ENCODE data around the gene PRSS38. TPM values are rescaled to one million over a fixed set of nuclear protein-coding genes. Genes with fewer than 3 reads are reported as not detected.
"Not testable (repeated sequence)": the region's sequence is repeated elsewhere in the genome, so short reads cannot be mapped to it uniquely, and the experiment has no call there.

The PRSS38 gene
- total RNA-seq, 1 donor from 2014 or later, result not detected

GRCh38 chr1:227864882-227865281 is 49.4 kb downstream of the PRSS38 start:
- DNase-seq (ENCODE audit: low spot score), result no peak
- H3K27ac Mint-ChIP-seq (ENCODE audit: unreplicated experiment), result no peak overlapping the region
- H3K36me3 Mint-ChIP-seq (ENCODE audit: low read depth, unreplicated experiment), result no peaks in the 10 kb centered on the region
- TF ChIP-seq CTCF (IDR thresholded peaks at IDR 0.05; ENCODE audit: unreplicated experiment), result no peak
- H3K9me3 Mint-ChIP-seq (ENCODE audit: unreplicated experiment), result no peaks in the 10 kb centered on the region
- H3K4me3 Mint-ChIP-seq (ENCODE audit: unreplicated experiment), result no peak overlapping the region
- peaks cover 8% of the 10 kb centered on the region for H3K4me1 Mint-ChIP-seq (ENCODE audit: unreplicated experiment)
- H3K27me3 Mint-ChIP-seq (ENCODE audit: unreplicated experiment), result peaks cover 5% of the 10 kb centered on the region

GRCh38 chr1:227869279-227869842 is 53.9 kb downstream of the PRSS38 start:
- H3K27ac Mint-ChIP-seq (ENCODE audit: unreplicated experiment), result no peak overlapping the region
- no peak for TF ChIP-seq CTCF (IDR thresholded peaks at IDR 0.05; ENCODE audit: unreplicated experiment)
- no peaks in the 10 kb centered on the region for H3K27me3 Mint-ChIP-seq (ENCODE audit: unreplicated experiment)
- no peak overlapping the region for H3K4me3 Mint-ChIP-seq (ENCODE audit: unreplicated experiment)
- H3K4me1 Mint-ChIP-seq (ENCODE audit: unreplicated experiment), result peaks cover 13% of the 10 kb centered on the region
- no peaks in the 10 kb centered on the region for H3K36me3 Mint-ChIP-seq (ENCODE audit: low read depth, unreplicated experiment)
- DNase-seq (ENCODE audit: low spot score), result no peak
- no peaks in the 10 kb centered on the region for H3K9me3 Mint-ChIP-seq (ENCODE audit: unreplicated experiment)

GRCh38 chr1:227869851-227870305 is 54.4 kb downstream of the PRSS38 start:
- Mint-ChIP-seq H3K4me3 (ENCODE audit: unreplicated experiment) (no peak overlapping the region), H3K27ac (ENCODE audit: unreplicated experiment) (no peak overlapping the region), H3K4me1 (ENCODE audit: unreplicated experiment) (peaks cover 13% of the 10 kb centered on the region), H3K27me3 (ENCODE audit: unreplicated experiment) (no peaks in the 10 kb centered on the region), H3K36me3 (ENCODE audit: low read depth, unreplicated experiment) (no peaks in the 10 kb centered on the region), H3K9me3 (ENCODE audit: unreplicated experiment) (no peaks in the 10 kb centered on the region)
- no peak for DNase-seq (ENCODE audit: low spot score)
- no peak for TF ChIP-seq CTCF (IDR thresholded peaks at IDR 0.05; ENCODE audit: unreplicated experiment)

- TF ChIP-seq CTCF (IDR thresholded peaks at IDR 0.05; ENCODE audit: unreplicated experiment), result no peak
- Mint-ChIP-seq H3K4me1 (ENCODE audit: unreplicated experiment) (peaks cover 13% of the 10 kb centered on the region), H3K27me3 (ENCODE audit: unreplicated experiment) (no peaks in the 10 kb centered on the region), H3K9me3 (ENCODE audit: unreplicated experiment) (no peaks in the 10 kb centered on the region), H3K27ac (ENCODE audit: unreplicated experiment) (no peak overlapping the region), H3K36me3 (ENCODE audit: low read depth, unreplicated experiment) (no peaks in the 10 kb centered on the region), H3K4me3 (ENCODE audit: unreplicated experiment) (no peak overlapping the region)
- no peak for DNase-seq (ENCODE audit: low spot score)
Observed at GRCh38 chr1:227870366-227870765, 54.9 kb downstream of the PRSS38 start.

- not testable (repeated sequence) for H3K36me3 Mint-ChIP-seq (ENCODE audit: low read depth, unreplicated experiment); H3K27ac Mint-ChIP-seq (ENCODE audit: unreplicated experiment); H3K27me3 Mint-ChIP-seq (ENCODE audit: unreplicated experiment); H3K4me3 Mint-ChIP-seq (ENCODE audit: unreplicated experiment); DNase-seq (ENCODE audit: low spot score); H3K9me3 Mint-ChIP-seq (ENCODE audit: unreplicated experiment)
- peaks cover 13% of the 10 kb centered on the region for H3K4me1 Mint-ChIP-seq (ENCODE audit: unreplicated experiment)
Observed at GRCh38 chr1:227871892-227872291, 56.4 kb downstream of the PRSS38 start.

- H3K36me3 Mint-ChIP-seq (ENCODE audit: low read depth, unreplicated experiment); H3K27me3 Mint-ChIP-seq (ENCODE audit: unreplicated experiment); H3K4me1 Mint-ChIP-seq (ENCODE audit: unreplicated experiment); DNase-seq (ENCODE audit: low spot score); H3K4me3 Mint-ChIP-seq (ENCODE audit: unreplicated experiment); H3K9me3 Mint-ChIP-seq (ENCODE audit: unreplicated experiment); H3K27ac Mint-ChIP-seq (ENCODE audit: unreplicated experiment): not testable (repeated sequence)
Observed at GRCh38 chr1:227877810-227878209, 62.3 kb downstream of the PRSS38 start.

Measured in endothelial cell (in vitro differentiated cells).